Duodenal mucosa (tissue), 2 donors: ENCODE data around the gene MANBA.
"Not testable (repeated sequence)": the region's sequence is repeated elsewhere in the genome, so short reads cannot be mapped to it uniquely, and the experiment has no call there.

Experiments used
- H3K27ac ChIP-seq: one replicate; pipeline ENCODE4 v1.7.0; 2013; ENCODE audit warnings: low read depth, low read length
- H3K27me3 ChIP-seq, 2 donors: one replicate each; pipeline ENCODE4 v1.7.0; 2013; ENCODE audit warnings: low read length in 2 of 2, control low read depth in 1 of 2; ENCODE audit not compliant: insufficient read depth in 2 of 2, control insufficient read depth in 1 of 2
- H3K36me3 ChIP-seq, 2 donors: one replicate each; pipeline ENCODE4 v1.7.0; 2013; ENCODE audit warnings: low read length in 2 of 2, control low read depth in 1 of 2; ENCODE audit not compliant: insufficient read depth in 2 of 2, control insufficient read depth in 1 of 2
- H3K4me1 ChIP-seq, 2 donors: one replicate each; pipeline ENCODE4 v1.7.0; 2013; ENCODE audit warnings: low read length in 2 of 2, control low read depth in 1 of 2; ENCODE audit not compliant: insufficient read depth in 2 of 2, control insufficient read depth in 1 of 2
- H3K4me3 ChIP-seq, 2 donors: one replicate each; pipeline ENCODE4 v1.7.0; 2013; ENCODE audit warnings: low read length in 2 of 2, low read depth in 1 of 2
- H3K9ac ChIP-seq, 2 donors: one replicate each; pipeline ENCODE4 v1.7.0; 2013; ENCODE audit warnings: low read length in 2 of 2, low read depth in 1 of 2
- H3K9me3 ChIP-seq, 2 donors: one replicate each; pipeline ENCODE4 v1.7.0; 2013; ENCODE audit warnings: low read length in 2 of 2, control low read depth in 1 of 2; ENCODE audit not compliant: control insufficient read depth in 1 of 2

The MANBA gene

DNA sequence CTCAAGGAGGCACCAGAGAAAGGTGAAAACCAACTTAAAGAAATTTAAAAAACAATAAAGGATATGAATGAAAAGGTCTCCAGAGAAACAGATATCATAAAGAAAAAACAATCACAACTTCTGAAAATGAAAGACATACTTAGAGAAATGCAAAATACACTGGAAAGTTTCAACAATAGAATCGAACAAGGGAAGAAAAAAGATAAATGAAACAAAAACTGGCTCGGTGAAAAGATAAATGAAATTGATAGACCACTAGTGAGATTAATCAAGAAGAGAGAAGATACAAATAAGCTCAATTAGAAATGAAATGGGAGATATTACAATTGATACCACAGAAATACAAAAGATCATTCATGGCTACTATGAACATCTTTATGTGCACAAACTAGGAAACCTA is 22.0 kb downstream of the MANBA start:
- not testable (repeated sequence) for H3K9me3 ChIP-seq, H3K27ac ChIP-seq, H3K9ac ChIP-seq, H3K27me3 ChIP-seq, H3K4me3 ChIP-seq, H3K36me3 ChIP-seq
- peaks cover 10 to 11% of the 10 kb centered on the region in 2 donors for H3K4me1 ChIP-seq

GRCh38 chr4:102736636-102737549 is 23.9 kb downstream of the MANBA start:
- no peak overlapping the region for H3K4me3 ChIP-seq
- H3K27me3 ChIP-seq, result no peaks in the 10 kb centered on the region
- H3K27ac ChIP-seq, result no peak overlapping the region
- no peaks in the 10 kb centered on the region for H3K36me3 ChIP-seq
- H3K9me3 ChIP-seq, result peaks cover 0 to 2% of the 10 kb centered on the region in 2 donors
- no peak overlapping the region for H3K9ac ChIP-seq
- H3K4me1 ChIP-seq, result peaks cover 10 to 11% of the 10 kb centered on the region in 2 donors

DNA sequence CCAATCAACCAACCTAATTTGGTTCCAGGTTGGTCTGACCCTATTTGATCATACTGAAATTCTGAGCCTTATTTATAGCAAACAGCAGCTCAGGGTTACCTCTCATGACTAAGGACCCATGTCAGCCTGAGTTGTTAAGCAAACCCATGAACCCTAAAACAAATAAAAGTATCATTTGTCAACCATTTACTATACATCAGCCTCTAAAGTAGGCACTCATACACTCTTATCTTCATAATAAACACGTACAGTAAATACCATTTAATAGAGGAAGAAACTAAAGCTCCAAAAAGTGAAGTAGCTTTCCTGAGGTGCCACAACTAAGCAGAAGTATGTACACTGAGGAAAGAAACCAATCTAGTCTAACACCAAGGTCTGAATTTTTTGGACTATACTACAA is 25.2 kb downstream of the MANBA start:
- Histone ChIP-seq H3K27me3 (no peaks in the 10 kb centered on the region), H3K9ac (no peak overlapping the region), H3K4me1 (peaks cover 10 to 11% of the 10 kb centered on the region in 2 donors), H3K27ac (no peak overlapping the region), H3K4me3 (no peak overlapping the region), H3K36me3 (no peaks in the 10 kb centered on the region), H3K9me3 (peaks cover 0 to 2% of the 10 kb centered on the region in 2 donors)

- peaks cover 10 to 11% of the 10 kb centered on the region in 2 donors for H3K4me1 ChIP-seq
- H3K27ac ChIP-seq, result no peak overlapping the region
- H3K4me3 ChIP-seq, result no peak overlapping the region
- H3K36me3 ChIP-seq, result no peaks in the 10 kb centered on the region
- H3K9ac ChIP-seq, result no peak overlapping the region
- peaks cover 0 to 5% of the 10 kb centered on the region in 2 donors for H3K9me3 ChIP-seq
- no peaks in the 10 kb centered on the region for H3K27me3 ChIP-seq
Observed at GRCh38 chr4:102734591-102735385, 26.0 kb downstream of the MANBA start.

GRCh38 chr4:102734116-102734515 is 26.7 kb downstream of the MANBA start:
- Histone ChIP-seq H3K27ac (no peak overlapping the region), H3K9ac (no peak overlapping the region), H3K27me3 (no peaks in the 10 kb centered on the region), H3K9me3 (peaks cover 0 to 3% of the 10 kb centered on the region in 2 donors), H3K4me1 (peaks cover 10 to 11% of the 10 kb centered on the region in 2 donors), H3K4me3 (no peak overlapping the region), H3K36me3 (peaks cover 0 to 4% of the 10 kb centered on the region in 2 donors)

- Histone ChIP-seq H3K27ac (no peak overlapping the region), H3K9me3 (peaks cover 0 to 3% of the 10 kb centered on the region in 2 donors), H3K4me3 (no peak overlapping the region), H3K9ac (no peak overlapping the region), H3K4me1 (peaks cover 10 to 11% of the 10 kb centered on the region in 2 donors), H3K27me3 (no peaks in the 10 kb centered on the region), H3K36me3 (peaks cover 0 to 4% of the 10 kb centered on the region in 2 donors)
Observed at GRCh38 chr4:102733084-102733483, 27.7 kb downstream of the MANBA start.

- H3K27me3 ChIP-seq, result no peaks in the 10 kb centered on the region
- peaks cover 0 to 3% of the 10 kb centered on the region in 2 donors for H3K9me3 ChIP-seq
- H3K4me1 ChIP-seq, result peaks cover 10 to 11% of the 10 kb centered on the region in 2 donors
- H3K4me3 ChIP-seq, result no peak overlapping the region
- peaks cover 0 to 4% of the 10 kb centered on the region in 2 donors for H3K36me3 ChIP-seq
- no peak overlapping the region for H3K9ac ChIP-seq
- no peak overlapping the region for H3K27ac ChIP-seq
Observed at GRCh38 chr4:102732678-102733077, 28.1 kb downstream of the MANBA start.

- H3K9ac ChIP-seq, result no peak overlapping the region
- no peak overlapping the region for H3K27ac ChIP-seq
- H3K36me3 ChIP-seq, result peaks cover 0 to 4% of the 10 kb centered on the region in 2 donors
- no peak overlapping the region for H3K4me3 ChIP-seq
- H3K27me3 ChIP-seq, result no peaks in the 10 kb centered on the region
- peaks cover 0 to 3% of the 10 kb centered on the region in 2 donors for H3K9me3 ChIP-seq
- peaks cover 8 to 11% of the 10 kb centered on the region in 2 donors for H3K4me1 ChIP-seq
Observed at GRCh38 chr4:102730968-102731533, 29.7 kb downstream of the MANBA start.

DNA sequence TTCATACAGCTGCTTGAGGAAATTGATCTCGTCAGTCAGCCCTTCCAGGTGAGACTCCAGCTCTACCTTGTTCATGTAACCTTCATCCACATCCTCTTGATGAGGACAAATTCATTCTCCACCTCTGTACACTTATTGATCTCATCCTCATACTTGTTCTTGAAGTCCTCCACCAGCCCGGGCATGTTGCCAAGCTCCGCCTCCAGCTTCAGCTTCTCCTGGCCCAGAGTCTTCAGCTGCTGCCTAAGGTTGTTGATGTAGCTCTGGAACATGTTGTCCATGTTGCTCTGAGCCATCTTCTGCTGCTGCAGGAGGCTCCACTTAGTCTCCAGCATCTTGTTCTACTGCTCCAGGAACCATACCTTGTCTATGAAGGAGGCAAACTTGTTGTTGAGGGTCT is 31.3 kb downstream of the MANBA start:
- H3K36me3 ChIP-seq, result not testable (repeated sequence)

GRCh38 chr4:102726919-102727318 is 33.8 kb downstream of the MANBA start:
- H3K27me3 ChIP-seq, H3K4me3 ChIP-seq, H3K27ac ChIP-seq, H3K4me1 ChIP-seq, H3K9me3 ChIP-seq, H3K9ac ChIP-seq, H3K36me3 ChIP-seq: not testable (repeated sequence)

More for the DNA sequence above, 31.3 kb downstream of the MANBA start:
- H3K9ac ChIP-seq, H3K4me1 ChIP-seq, H3K27me3 ChIP-seq, H3K9me3 ChIP-seq, H3K4me3 ChIP-seq, H3K27ac ChIP-seq: not testable (repeated sequence)
